ENCODE data around the gene FTO.

DNA sequence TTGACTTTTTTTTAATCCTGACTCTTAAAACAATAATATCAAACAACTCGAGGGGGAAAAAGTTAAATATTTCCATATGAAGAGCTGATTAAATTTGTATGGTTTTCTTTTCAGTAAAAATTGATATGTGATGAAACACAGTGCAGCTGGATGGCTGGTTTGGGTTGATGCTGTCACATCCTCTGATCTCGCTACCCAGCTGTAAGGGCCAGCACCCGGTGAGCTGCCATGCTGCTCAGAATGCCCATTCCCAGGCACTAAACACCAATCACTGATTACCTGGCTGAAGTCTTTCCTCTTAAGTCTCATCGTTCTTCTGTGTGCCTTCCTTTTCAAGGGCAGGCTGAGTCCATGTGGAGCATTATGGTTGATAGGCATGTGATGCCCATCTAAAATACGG is 348.3 kb downstream of the FTO start:
- no peak for TF ChIP-seq CTCF (IDR thresholded peaks at IDR 0.05)
- TF ChIP-seq POLR2A (IDR thresholded peaks at IDR 0.05) = no peak

Data from adrenal gland (tissue), 5 donors.